HCT116 (cell line): ENCODE results near the gene PPP2R1B. TPM values are rescaled to one million over a fixed set of nuclear protein-coding genes. Genes with fewer than 3 reads are reported as not detected.

Experiments
- ATAC-seq: fragments of 200-7000 bp; cut with Tn5 transposase; 2 replicates; pipeline ENCODE4 v1.9.1; 2020; ENCODE audit warnings: mild to moderate bottlenecking, moderate library complexity
- BruUV-seq: library from RNA; stranded (reverse); fragments of 400-500 nt; replicated peaks from 2 replicates; lab custom pipeline; 2021; lab: Mats Ljungman, UMichigan
- CTCF ChIA-PET: fragments of 300-600 bp; sonication (Branson Sonifier 250); formaldehyde crosslinking; loops from one replicate; lab custom pipeline; 2021; ENCODE audit warnings: antibody characterized with exemption; lab: Charles Lee
- POLR2A ChIA-PET: fragments of 300-600, 350-600 bp; sonication (Branson Sonifier 250); formaldehyde crosslinking; loops from one replicate; lab custom pipeline; 2021; ENCODE audit warnings: antibody characterized with exemption; lab: Charles Lee
- RAD21 ChIA-PET, 2 experiments: fragments of 300-600 bp; sonication (Branson Sonifier 250); formaldehyde crosslinking; loops; one replicate each; lab custom pipeline; 2023; ENCODE audit warnings: low total read pairs in 2 of 2; ENCODE audit not compliant: uncharacterized antibody in 2 of 2, unreplicated experiment in 2 of 2, low non-redundant PET in 1 of 2; lab: Charles Lee
- DNase-seq: peaks from one replicate; pipeline ENCODE4 v3.0.0-alpha.2; 2010; ENCODE audit warnings: low read depth, low spot score
- H2AFZ ChIP-seq: fragments of 200-600 bp; shearing (Covaris generic), sonication (generic); 2 replicates; pipeline ENCODE4 v1.6.1; 2017; ENCODE audit warnings: low read depth, mixed run types, mixed read lengths, antibody characterized with exemption, low read length; ENCODE audit not compliant: poor library complexity, severe bottlenecking
- H3K27ac ChIP-seq: 2 replicates; pipeline ENCODE4 v1.5.1; 2012; ENCODE audit warnings: low read depth, low read length
- H3K27me3 ChIP-seq: fragments of 200-600 bp; sonication (generic); 2 replicates; pipeline ENCODE4 v1.6.1; 2016; ENCODE audit warnings: mixed run types, low read length, mixed read lengths; ENCODE audit not compliant: insufficient read depth
- H3K36me3 ChIP-seq, 2 experiments: fragments of 200-500 bp in 1 of 2; fragments of 200-600 bp in 1 of 2; sonication (Bioruptor generic) in 1 of 2; sonication (generic) in 1 of 2; 2 replicates each; pipeline versions ENCODE4 v1.5.1 to v1.6.1; 2014 to 2016; ENCODE audit warnings: low read length in 2 of 2, inconsistent platforms in 1 of 2, mixed read lengths in 1 of 2, mixed run types in 1 of 2; ENCODE audit not compliant: insufficient read depth in 2 of 2, control insufficient read depth in 1 of 2
- H3K4me1 ChIP-seq, 2 experiments: fragments of 200-600 bp in 1 of 2; sonication (generic) in 1 of 2; 2 replicates each; pipeline versions ENCODE4 v1.5.1 to v1.6.1; 2012 to 2017; ENCODE audit warnings: low read length in 2 of 2, inconsistent platforms in 1 of 2, mild to moderate bottlenecking in 1 of 2, mixed read lengths in 1 of 2, mixed run types in 1 of 2, moderate library complexity in 1 of 2; ENCODE audit not compliant: insufficient read depth in 2 of 2, control insufficient read depth in 1 of 2
- H3K4me2 ChIP-seq: fragments of 200-600 bp; sonication (generic); 2 replicates; pipeline ENCODE4 v1.6.1; 2017; ENCODE audit warnings: mixed run types, low read length, mixed read lengths
- H3K4me3 ChIP-seq, 2 experiments: fragments of 200-600 bp in 1 of 2; sonication (generic) in 1 of 2; replicated peaks in 1 of 2; 2 replicates each; pipeline ENCODE4 v1.5.1; 2011 to 2016; ENCODE audit warnings: low read length in 2 of 2, control low read depth in 1 of 2, low read depth in 1 of 2, mild to moderate bottlenecking in 1 of 2, mixed read lengths in 1 of 2, mixed run types in 1 of 2
- H3K79me2 ChIP-seq: fragments of 200-600 bp; sonication (generic); 2 replicates; pipeline ENCODE4 v1.6.1; 2017; ENCODE audit warnings: mild to moderate bottlenecking, mixed run types, low read length, moderate library complexity, mixed read lengths; ENCODE audit not compliant: insufficient read depth
- H3K9ac ChIP-seq: fragments of 200-600 bp; sonication (generic); 2 replicates; pipeline ENCODE4 v1.6.1; 2016; ENCODE audit warnings: low read length, mixed read lengths
- H3K9me2 ChIP-seq: fragments of 200-600 bp; sonication (generic), shearing (Covaris generic); 2 replicates; pipeline ENCODE4 v1.6.1; 2017; ENCODE audit warnings: mixed run types, mild to moderate bottlenecking, moderate library complexity; ENCODE audit not compliant: insufficient read depth
- H3K9me3 ChIP-seq, 2 experiments: fragments of 200-500 bp in 1 of 2; fragments of 200-600 bp in 1 of 2; sonication (Bioruptor generic) in 1 of 2; sonication (generic) in 1 of 2; 2 replicates each; pipeline ENCODE4 v1.6.1; 2014 to 2017; ENCODE audit warnings: low read length in 2 of 2, mixed read lengths in 2 of 2, inconsistent platforms in 1 of 2, low read depth in 1 of 2, mild to moderate bottlenecking in 1 of 2, mixed run types in 1 of 2, moderate library complexity in 1 of 2; ENCODE audit not compliant: control insufficient read depth in 1 of 2, insufficient read depth in 1 of 2
- H4K20me1 ChIP-seq: fragments of 200-600 bp; sonication (generic), shearing (Covaris generic); 2 replicates; pipeline ENCODE4 v1.6.1; 2017; ENCODE audit warnings: mixed run types, mild to moderate bottlenecking, moderate library complexity; ENCODE audit not compliant: insufficient read depth
- CEBPB ChIP-seq: IDR thresholded peaks from 2 replicates; pipeline ENCODE4 v1.6.1; 2012; ENCODE audit warnings: low read depth
- EGR1 ChIP-seq: IDR thresholded peaks from 2 replicates; pipeline ENCODE4 v1.6.1; 2012; ENCODE audit warnings: low read depth
- ELF1 ChIP-seq: IDR thresholded peaks from 2 replicates; pipeline ENCODE4 v1.6.1; 2012; ENCODE audit warnings: low read depth, borderline replicate concordance
- JUND ChIP-seq: IDR thresholded peaks from 2 replicates; pipeline ENCODE4 v1.6.1; 2012
- POLR2A ChIP-seq: IDR thresholded peaks from 2 replicates; pipeline ENCODE4 v1.7.0; 2011; ENCODE audit warnings: borderline replicate concordance; ENCODE audit not compliant: insufficient read depth, insufficient read length; ENCODE audit errors: extremely low read depth
- POLR2AphosphoS5 ChIP-seq: IDR thresholded peaks from 2 replicates; pipeline ENCODE4 v1.6.1; 2011; ENCODE audit warnings: mild to moderate bottlenecking, low read depth, low read length, moderate library complexity
- RAD21 ChIP-seq: IDR thresholded peaks from 2 replicates; pipeline ENCODE4 v1.6.1; 2012; ENCODE audit warnings: low read depth, mild to moderate bottlenecking
- SIN3A ChIP-seq: IDR thresholded peaks from 2 replicates; pipeline ENCODE4 v1.6.1; 2012; ENCODE audit warnings: low read depth
- SP1 ChIP-seq: IDR thresholded peaks from 2 replicates; pipeline ENCODE4 v1.6.1; 2012; ENCODE audit warnings: low read depth
- ZFX ChIP-seq: fragments of 450-650 bp; IDR thresholded peaks from 2 replicates; pipeline ENCODE4 v1.6.1; 2017
- ZNF274 ChIP-seq: fragments of 200-500 bp; sonication (Bioruptor generic); IDR thresholded peaks from 2 replicates; pipeline ENCODE4 v1.6.1; 2014; ENCODE audit warnings: mild to moderate bottlenecking, low read depth, low read length, inconsistent platforms
- intact Hi-C: fragments of 100-400 bp; cut with micrococcal nuclease; formaldehyde crosslinking; loops from 2 replicates; pipeline ENCODE4 v1.10.0; 2022
- total RNA-seq: library from RNA; stranded (reverse); gene quantifications from one replicate; pipeline ENCODE4 v1.2.1, GENCODE V29; 2021; ENCODE audit not compliant: unreplicated experiment
- TF ChIP-seq, protein P1 (sequence below): IDR thresholded peaks from 2 replicates; pipeline ENCODE4 v1.6.1; 2012
- TF ChIP-seq, protein P2 (sequence below), 3 experiments: fragments of 200-600 bp in 1 of 3; sonication (generic) in 1 of 3; IDR thresholded peaks in 2 of 3; conservative IDR thresholded peaks in 1 of 3; 2 replicates each; pipeline ENCODE4 v1.5.1; 2012 to 2017; ENCODE audit warnings: low read depth in 2 of 3, low read length in 2 of 3, antibody characterized with exemption in 1 of 3, borderline replicate concordance in 1 of 3, control low read depth in 1 of 3, mild to moderate bottlenecking in 1 of 3, mixed read lengths in 1 of 3, mixed run types in 1 of 3, moderate library complexity in 1 of 3; ENCODE audit not compliant: insufficient read depth in 1 of 3
- TF ChIP-seq, protein P3 (sequence below): IDR thresholded peaks from 2 replicates; pipeline ENCODE4 v1.6.1; 2012; ENCODE audit warnings: low read depth
- TF ChIP-seq, protein P4 (sequence below): IDR thresholded peaks from 2 replicates; pipeline ENCODE4 v1.6.1; 2011; ENCODE audit warnings: mild to moderate bottlenecking, low read length, moderate library complexity; ENCODE audit not compliant: insufficient replicate concordance; ENCODE audit errors: extremely low read depth
- TF ChIP-seq, protein P5 (sequence below): IDR thresholded peaks from 2 replicates; pipeline ENCODE4 v1.6.1; 2012

Gene PPP2R1B
- total RNA-seq, 1 experiment from 2014 or later: 24.9 TPM

DNA sequence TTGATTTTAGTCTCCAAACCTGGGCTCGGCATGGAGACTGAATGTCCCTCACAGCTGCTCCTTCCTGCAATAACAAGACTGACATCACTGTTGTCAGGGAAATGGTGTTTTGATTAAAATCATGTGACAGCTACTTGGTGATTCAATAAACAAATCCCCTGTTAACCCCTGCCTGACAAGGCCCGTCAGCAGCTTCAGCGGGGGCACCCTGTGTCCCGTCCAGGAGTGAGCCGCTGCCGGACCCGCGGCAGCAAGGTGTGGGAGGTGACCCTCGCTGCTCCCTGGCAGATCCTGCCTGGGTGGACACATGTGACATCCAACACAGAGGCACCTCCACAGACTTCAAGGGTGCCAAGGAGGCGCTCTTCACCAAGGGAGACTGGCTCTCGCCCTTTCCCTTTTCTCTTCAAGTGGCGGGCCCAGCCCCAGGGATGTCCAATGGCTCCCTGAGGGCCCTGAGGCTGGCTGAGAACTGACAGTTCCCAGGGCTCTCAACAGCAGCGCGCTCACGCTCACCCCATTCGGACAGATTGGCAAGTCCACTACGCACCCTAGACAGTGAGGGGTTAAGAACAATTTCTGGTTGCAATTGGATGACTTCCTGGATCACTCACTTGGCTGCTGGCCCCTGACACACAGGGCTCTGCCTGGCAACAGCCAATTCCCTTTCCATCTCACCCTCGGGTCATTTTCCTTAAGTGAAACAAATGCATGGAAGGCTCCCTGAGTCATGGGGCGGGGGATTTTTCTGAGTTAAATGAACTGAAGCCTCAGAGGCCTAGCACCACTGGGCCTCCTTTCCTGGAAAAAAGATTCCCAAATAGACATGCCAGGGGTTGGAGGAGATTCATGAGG is 30.7 kb downstream of the PPP2R1B start:
- Histone ChIP-seq H2AFZ (no peak overlapping the region), H3K27me3 (no peaks in the 10 kb centered on the region), H3K4me3 (no peak overlapping the region), H3K9me2 (no peaks in the 10 kb centered on the region), H3K79me2 (no peaks in the 10 kb centered on the region), H3K4me2 (no peak overlapping the region), H4K20me1 (no peaks in the 10 kb centered on the region), H3K36me3 (no peaks in the 10 kb centered on the region; a peak in 2 of 4 replicates), H3K9ac (no peak overlapping the region), H3K27ac (no peak overlapping the region), H3K9me3 (no peaks in the 10 kb centered on the region), H3K4me1 (peaks cover 0 to 19% of the 10 kb centered on the region in 2 experiments; a peak in 1 of 4 replicates)
- ATAC-seq: no peak
- ChIA-PET POLR2A (interaction anchor here (0.6 kb wide), 1 partner anchor 20 kb away, joined by 3 read pairs; no protein-coding TSS in a partner anchor), CTCF (no interaction called here), RAD21 (no interaction called here)
- intact Hi-C loops: no loop called here
- no TSS peak for BruUV-seq
- TF ChIP-seq ELF1 (no peak), RAD21 (no peak), CEBPB (no peak), SP1 (no peak), JUND (no peak), SIN3A (no peak), ZFX (no peak), ZNF274 (no peak), POLR2AphosphoS5 (no peak), EGR1 (no peak), POLR2A (no peak)
- TF ChIP-seq, protein P1, sequence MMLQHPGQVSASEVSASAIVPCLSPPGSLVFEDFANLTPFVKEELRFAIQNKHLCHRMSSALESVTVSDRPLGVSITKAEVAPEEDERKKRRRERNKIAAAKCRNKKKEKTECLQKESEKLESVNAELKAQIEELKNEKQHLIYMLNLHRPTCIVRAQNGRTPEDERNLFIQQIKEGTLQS: no peak
- TF ChIP-seq, protein P2, sequence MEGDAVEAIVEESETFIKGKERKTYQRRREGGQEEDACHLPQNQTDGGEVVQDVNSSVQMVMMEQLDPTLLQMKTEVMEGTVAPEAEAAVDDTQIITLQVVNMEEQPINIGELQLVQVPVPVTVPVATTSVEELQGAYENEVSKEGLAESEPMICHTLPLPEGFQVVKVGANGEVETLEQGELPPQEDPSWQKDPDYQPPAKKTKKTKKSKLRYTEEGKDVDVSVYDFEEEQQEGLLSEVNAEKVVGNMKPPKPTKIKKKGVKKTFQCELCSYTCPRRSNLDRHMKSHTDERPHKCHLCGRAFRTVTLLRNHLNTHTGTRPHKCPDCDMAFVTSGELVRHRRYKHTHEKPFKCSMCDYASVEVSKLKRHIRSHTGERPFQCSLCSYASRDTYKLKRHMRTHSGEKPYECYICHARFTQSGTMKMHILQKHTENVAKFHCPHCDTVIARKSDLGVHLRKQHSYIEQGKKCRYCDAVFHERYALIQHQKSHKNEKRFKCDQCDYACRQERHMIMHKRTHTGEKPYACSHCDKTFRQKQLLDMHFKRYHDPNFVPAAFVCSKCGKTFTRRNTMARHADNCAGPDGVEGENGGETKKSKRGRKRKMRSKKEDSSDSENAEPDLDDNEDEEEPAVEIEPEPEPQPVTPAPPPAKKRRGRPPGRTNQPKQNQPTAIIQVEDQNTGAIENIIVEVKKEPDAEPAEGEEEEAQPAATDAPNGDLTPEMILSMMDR (IDR thresholded peaks at IDR 0.05 in 2 of 3, conservative IDR thresholded peaks at IDR 0.05 in 1 of 3; ENCODE audit: borderline replicate concordance in 1 of 3, insufficient read depth in 1 of 3, low read depth in 2 of 3, low read length in 2 of 3): no peak
- TF ChIP-seq, protein P3, sequence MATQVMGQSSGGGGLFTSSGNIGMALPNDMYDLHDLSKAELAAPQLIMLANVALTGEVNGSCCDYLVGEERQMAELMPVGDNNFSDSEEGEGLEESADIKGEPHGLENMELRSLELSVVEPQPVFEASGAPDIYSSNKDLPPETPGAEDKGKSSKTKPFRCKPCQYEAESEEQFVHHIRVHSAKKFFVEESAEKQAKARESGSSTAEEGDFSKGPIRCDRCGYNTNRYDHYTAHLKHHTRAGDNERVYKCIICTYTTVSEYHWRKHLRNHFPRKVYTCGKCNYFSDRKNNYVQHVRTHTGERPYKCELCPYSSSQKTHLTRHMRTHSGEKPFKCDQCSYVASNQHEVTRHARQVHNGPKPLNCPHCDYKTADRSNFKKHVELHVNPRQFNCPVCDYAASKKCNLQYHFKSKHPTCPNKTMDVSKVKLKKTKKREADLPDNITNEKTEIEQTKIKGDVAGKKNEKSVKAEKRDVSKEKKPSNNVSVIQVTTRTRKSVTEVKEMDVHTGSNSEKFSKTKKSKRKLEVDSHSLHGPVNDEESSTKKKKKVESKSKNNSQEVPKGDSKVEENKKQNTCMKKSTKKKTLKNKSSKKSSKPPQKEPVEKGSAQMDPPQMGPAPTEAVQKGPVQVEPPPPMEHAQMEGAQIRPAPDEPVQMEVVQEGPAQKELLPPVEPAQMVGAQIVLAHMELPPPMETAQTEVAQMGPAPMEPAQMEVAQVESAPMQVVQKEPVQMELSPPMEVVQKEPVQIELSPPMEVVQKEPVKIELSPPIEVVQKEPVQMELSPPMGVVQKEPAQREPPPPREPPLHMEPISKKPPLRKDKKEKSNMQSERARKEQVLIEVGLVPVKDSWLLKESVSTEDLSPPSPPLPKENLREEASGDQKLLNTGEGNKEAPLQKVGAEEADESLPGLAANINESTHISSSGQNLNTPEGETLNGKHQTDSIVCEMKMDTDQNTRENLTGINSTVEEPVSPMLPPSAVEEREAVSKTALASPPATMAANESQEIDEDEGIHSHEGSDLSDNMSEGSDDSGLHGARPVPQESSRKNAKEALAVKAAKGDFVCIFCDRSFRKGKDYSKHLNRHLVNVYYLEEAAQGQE: no peak
- TF ChIP-seq, protein P4, sequence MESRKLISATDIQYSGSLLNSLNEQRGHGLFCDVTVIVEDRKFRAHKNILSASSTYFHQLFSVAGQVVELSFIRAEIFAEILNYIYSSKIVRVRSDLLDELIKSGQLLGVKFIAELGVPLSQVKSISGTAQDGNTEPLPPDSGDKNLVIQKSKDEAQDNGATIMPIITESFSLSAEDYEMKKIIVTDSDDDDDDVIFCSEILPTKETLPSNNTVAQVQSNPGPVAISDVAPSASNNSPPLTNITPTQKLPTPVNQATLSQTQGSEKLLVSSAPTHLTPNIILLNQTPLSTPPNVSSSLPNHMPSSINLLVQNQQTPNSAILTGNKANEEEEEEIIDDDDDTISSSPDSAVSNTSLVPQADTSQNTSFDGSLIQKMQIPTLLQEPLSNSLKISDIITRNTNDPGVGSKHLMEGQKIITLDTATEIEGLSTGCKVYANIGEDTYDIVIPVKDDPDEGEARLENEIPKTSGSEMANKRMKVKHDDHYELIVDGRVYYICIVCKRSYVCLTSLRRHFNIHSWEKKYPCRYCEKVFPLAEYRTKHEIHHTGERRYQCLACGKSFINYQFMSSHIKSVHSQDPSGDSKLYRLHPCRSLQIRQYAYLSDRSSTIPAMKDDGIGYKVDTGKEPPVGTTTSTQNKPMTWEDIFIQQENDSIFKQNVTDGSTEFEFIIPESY: no peak
- TF ChIP-seq, protein P5, sequence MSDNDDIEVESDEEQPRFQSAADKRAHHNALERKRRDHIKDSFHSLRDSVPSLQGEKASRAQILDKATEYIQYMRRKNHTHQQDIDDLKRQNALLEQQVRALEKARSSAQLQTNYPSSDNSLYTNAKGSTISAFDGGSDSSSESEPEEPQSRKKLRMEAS: no peak
- no peak for DNase-seq
